ENCODE measurements around the gene PRKCA. TPM values are rescaled to one million over a fixed set of nuclear protein-coding genes. Genes with fewer than 3 reads are reported as not detected.
"Not testable (repeated sequence)": the region's sequence is repeated elsewhere in the genome, so short reads cannot be mapped to it uniquely, and the experiment has no call there.

Gene PRKCA
- total RNA-seq, 1 donor from 2014 or later: 112 TPM

DNA sequence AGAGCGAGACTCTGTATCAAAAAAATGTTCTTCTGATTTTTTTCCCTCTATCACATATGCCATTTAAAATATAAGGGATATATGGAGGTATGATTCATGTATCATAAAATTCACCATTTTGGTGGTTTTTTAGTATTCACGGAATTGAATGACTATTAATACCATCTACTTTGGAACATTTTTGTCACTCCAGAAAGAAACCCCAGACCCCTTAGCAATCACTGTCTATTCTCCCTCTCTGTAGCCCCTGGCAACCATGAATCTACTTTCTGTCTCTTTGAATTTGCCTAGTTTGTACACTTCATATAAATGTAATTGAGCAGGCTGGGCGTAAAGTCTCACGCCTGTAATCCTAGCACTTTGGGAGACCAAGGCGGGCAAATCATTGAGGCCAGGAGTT lies 75.9 kb downstream of the PRKCA start:
- intact Hi-C loops (cut with micrococcal nuclease): no loop called here

- intact Hi-C loops (cut with micrococcal nuclease): no loop called here
These were observed 77.1 kb downstream of the PRKCA start for GRCh38 chr17:66379544-66379943.

DNA sequence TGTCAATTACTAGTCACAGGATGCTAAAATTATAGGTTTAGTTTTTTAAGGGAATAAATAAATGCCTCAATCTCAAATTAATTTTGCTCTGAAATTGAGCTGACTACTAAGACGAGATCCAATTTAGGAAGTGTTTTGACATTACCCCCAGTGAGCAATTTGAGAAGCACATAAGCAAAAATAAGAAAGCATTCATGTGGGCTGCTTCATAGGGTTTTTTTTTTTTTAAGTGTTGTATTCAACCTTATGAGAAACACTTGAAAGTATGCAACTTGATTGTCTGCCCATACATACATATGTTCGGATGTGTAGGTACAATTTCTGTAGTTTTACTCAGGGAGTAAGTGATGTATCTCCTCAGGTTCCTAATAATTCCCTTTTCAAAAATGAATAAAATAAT lies 77.6 kb downstream of the PRKCA start:
- intact Hi-C loops (cut with micrococcal nuclease): no loop called here

GRCh38 chr17:66381701-66382362 lies 79.4 kb downstream of the PRKCA start:
- intact Hi-C loops (cut with micrococcal nuclease): no loop called here

GRCh38 chr17:66383333-66383732 lies 80.9 kb downstream of the PRKCA start:
- intact Hi-C loops (cut with micrococcal nuclease): no loop called here

GRCh38 chr17:66386498-66387351 lies 84.3 kb downstream of the PRKCA start:
- intact Hi-C loops (cut with micrococcal nuclease): no loop called here

GRCh38 chr17:66387392-66387981 lies 85.1 kb downstream of the PRKCA start:
- intact Hi-C loops (cut with micrococcal nuclease): no loop called here

- intact Hi-C loops (cut with micrococcal nuclease): no loop called here
These were observed 90.5 kb downstream of the PRKCA start for GRCh38 chr17:66392783-66393437.

DNA sequence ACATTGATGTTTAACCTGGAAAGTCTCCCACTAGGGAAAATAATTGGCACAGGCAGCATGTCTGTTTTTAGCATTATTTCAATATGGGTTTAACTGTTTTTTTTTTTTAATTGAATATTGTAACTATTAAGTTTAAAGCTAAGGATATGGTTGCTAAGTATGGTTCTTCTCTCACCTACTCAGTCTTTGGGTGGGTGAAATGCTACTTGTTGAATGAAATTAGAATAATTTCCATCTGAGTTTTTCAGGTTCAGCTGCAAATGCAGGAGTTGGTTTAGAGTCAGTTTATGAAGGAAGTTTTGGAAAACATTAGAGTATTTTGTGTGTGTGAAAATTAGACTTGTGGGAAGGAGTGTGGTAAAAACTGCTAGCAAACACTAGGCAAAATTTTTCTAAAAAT lies 93.5 kb downstream of the PRKCA start:
- intact Hi-C loops (cut with micrococcal nuclease): loop anchor here (2.0 to 5.0 kb wide), 2 partner anchors 21 to 64 kb away; no protein-coding TSS in a partner anchor

GRCh38 chr17:66397486-66397885 lies 95.1 kb downstream of the PRKCA start:
- intact Hi-C loops (cut with micrococcal nuclease): loop anchor here (2.0 to 5.0 kb wide), 2 partner anchors 23 to 65 kb away; no protein-coding TSS in a partner anchor

- intact Hi-C loops (cut with micrococcal nuclease): loop anchor here (2.0 to 5.0 kb wide), 2 partner anchors 66 to 91 kb away; no protein-coding TSS in a partner anchor
These were observed 95.6 kb downstream of the PRKCA start for GRCh38 chr17:66398059-66398458.

- intact Hi-C loops (cut with micrococcal nuclease): loop anchor here (2.0 to 5.0 kb wide), 2 partner anchors 66 to 92 kb away; no protein-coding TSS in a partner anchor
These were observed 96.2 kb downstream of the PRKCA start for GRCh38 chr17:66398617-66399016.

DNA sequence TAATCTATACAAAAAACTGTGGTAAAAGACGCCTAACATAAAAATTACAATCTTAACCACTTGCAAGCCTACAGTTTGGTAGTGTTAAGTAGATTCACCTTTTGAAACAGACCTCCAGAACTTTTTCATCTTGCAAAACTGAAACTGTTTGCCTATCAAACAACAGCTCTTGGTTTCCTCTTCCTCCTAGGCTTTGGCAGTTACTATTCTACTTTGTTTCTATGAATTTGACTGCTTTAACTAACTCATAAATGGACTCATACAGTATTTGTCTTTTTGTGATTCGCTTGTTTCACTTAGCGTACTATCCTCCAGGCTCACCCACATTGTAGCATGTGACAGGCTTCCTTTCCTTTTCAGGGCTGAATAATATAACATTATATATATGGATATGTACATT lies 97.0 kb downstream of the PRKCA start:
- intact Hi-C loops (cut with micrococcal nuclease): loop anchor here (2.0 to 5.0 kb wide), 2 partner anchors 67 to 93 kb away; no protein-coding TSS in a partner anchor

- intact Hi-C loops (cut with micrococcal nuclease): not testable (repeated sequence)
These were observed 97.8 kb downstream of the PRKCA start for GRCh38 chr17:66400041-66400688.

DNA sequence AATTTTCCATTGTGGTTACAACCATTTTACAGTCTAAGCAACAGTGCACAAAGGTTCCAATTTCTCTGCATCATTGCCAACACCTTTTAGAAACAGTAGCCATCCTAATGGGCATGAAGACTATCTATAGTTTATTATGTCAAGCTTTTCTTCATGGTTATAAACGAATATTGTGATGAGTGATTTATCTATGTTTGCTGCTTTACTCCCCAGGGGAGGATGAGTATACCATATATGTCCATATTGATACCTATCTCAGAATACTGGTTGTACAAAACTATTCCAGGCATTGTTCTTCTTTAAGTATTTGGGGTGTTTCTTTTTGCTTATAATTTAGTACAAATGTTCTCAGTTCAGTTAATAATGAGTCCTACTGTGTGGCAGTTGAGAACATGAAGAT lies 98.3 kb downstream of the PRKCA start:
- intact Hi-C loops (cut with micrococcal nuclease): no loop called here

DNA sequence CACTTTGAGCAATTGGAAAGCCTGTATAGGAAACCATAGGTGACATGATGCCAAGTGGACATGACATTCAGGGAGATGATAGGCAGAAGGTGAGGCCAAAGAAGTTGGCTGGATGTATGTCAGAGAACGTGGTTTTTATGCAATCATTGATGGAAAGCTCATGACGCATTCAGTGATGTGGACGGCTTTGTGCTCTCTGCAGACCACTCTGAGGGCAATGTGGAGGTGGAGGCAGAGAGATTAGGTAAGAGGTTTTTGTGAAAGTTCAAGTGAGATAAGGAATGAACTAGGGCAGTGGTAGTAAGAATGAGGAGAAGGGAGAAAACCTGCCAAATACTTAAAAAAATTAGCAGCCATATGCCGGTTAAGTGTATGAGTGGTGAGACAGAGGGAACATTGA lies 99.0 kb downstream of the PRKCA start:
- intact Hi-C loops (cut with micrococcal nuclease): no loop called here

- intact Hi-C loops (cut with micrococcal nuclease): no loop called here
These were observed 101.6 kb downstream of the PRKCA start for GRCh38 chr17:66403846-66404556.

DNA sequence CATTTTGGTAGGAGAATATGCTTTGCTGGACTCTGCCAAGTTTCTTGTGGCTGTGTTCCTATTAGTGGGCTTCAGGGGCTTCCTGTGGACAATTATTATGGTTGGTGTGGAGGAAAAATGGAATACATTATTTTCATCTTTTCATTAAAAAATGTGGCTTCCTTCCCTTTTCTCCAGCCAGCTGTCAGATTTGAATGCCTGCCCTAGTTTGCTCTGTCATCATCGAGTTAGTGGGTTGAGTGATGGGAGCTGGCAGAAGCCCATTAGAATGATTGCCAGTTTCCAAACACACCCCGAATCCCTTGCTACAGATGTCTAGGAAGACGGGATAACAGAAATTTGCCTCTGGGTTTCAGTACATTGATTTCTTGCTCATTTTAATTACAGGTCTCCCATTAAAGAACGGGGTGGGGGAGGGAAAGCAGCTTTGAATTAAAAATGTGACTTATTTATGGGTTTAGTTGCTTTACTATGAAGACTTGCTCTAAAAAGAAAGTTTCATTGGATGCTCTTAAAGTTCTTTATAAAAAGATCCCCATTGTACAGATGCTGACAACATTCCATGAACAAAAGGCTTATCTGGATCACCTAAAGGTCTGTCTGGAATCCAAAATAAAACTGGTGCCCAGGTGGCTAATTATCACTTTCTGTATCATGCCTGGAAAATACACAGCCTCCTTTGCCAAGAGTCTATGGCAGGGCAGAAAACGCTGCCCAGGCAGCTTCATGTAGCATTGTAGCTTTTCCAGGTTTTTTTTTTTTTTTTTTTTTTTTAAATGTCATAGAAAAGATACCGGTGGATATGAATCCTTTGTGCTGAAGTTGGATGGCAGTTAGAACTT lies 103.6 kb downstream of the PRKCA start:
- intact Hi-C loops (cut with micrococcal nuclease): no loop called here

All from T-helper 2 cell treated with Interferon-gamma antibody and Interleukin-4, amounts not matched to agents 100 ng/mL and 5 ng/mL, for 36 hours (primary cell).